Fibroblast of lung (primary cell): ENCODE measurements around the gene TMEM30A. TPM values are rescaled to one million over a fixed set of nuclear protein-coding genes. Genes with fewer than 3 reads are reported as not detected.

Experiments used
- DNase-seq, 2 donors: peaks; one replicate each; pipeline versions ENCODE4 v3.0.0 to v3.0.0-alpha.2; 2010; ENCODE audit warnings: low read depth in 2 of 2
- H2AFZ ChIP-seq: 2 replicates; pipeline ENCODE4 v1.5.1; 2012; ENCODE audit warnings: low read length, control low read depth, inconsistent platforms
- H3K27ac ChIP-seq: 2 replicates; pipeline ENCODE4 v1.5.1; 2011; ENCODE audit warnings: low read length, control low read depth; ENCODE audit not compliant: insufficient read depth
- H3K27me3 ChIP-seq: 2 replicates; pipeline ENCODE4 v1.5.1; 2011; ENCODE audit warnings: mild to moderate bottlenecking, low read length; ENCODE audit not compliant: control insufficient read depth, insufficient read depth
- H3K36me3 ChIP-seq: 2 replicates; pipeline ENCODE4 v1.5.1; 2011; ENCODE audit warnings: low read length; ENCODE audit not compliant: control insufficient read depth, insufficient read depth
- H3K4me1 ChIP-seq: 2 replicates; pipeline ENCODE4 v1.5.1; 2011; ENCODE audit warnings: low read length; ENCODE audit not compliant: control insufficient read depth, insufficient read depth; ENCODE audit errors: extremely low read depth
- H3K4me2 ChIP-seq: 2 replicates; pipeline ENCODE4 v1.5.1; 2011; ENCODE audit warnings: low read length, control low read depth; ENCODE audit not compliant: insufficient read depth; ENCODE audit errors: extremely low read depth
- H3K4me3 ChIP-seq, 4 experiments: fragments of 200-600 bp in 1 of 4; sonication (generic) in 1 of 4; replicated peaks in 1 of 4; 2 replicates each; pipeline ENCODE4 v1.5.1; 2011 to 2016; ENCODE audit warnings: low read length in 4 of 4, low read depth in 3 of 4, mild to moderate bottlenecking in 3 of 4, control low read depth in 2 of 4, inconsistent platforms in 1 of 4, mixed read lengths in 1 of 4; ENCODE audit not compliant: insufficient read depth in 1 of 4; ENCODE audit errors: control extremely low read depth in 1 of 4
- H3K79me2 ChIP-seq: 2 replicates; pipeline ENCODE4 v1.5.1; 2012; ENCODE audit warnings: mild to moderate bottlenecking, low read length, inconsistent platforms; ENCODE audit not compliant: control insufficient read depth, insufficient read depth
- H3K9ac ChIP-seq: 2 replicates; pipeline ENCODE4 v1.5.1; 2011; ENCODE audit warnings: mild to moderate bottlenecking, low read length, control low read depth; ENCODE audit not compliant: insufficient read depth
- H3K9me3 ChIP-seq: 2 replicates; pipeline ENCODE4 v1.5.1; 2012; ENCODE audit warnings: low read depth, low read length; ENCODE audit not compliant: control insufficient read depth, insufficient read depth
- H4K20me1 ChIP-seq: 2 replicates; pipeline ENCODE4 v1.5.1; 2011; ENCODE audit warnings: low read length; ENCODE audit not compliant: control insufficient read depth, insufficient read depth; ENCODE audit errors: extremely low read depth
- CTCF ChIP-seq, 2 donors: IDR thresholded peaks in 1 of 2; conservative IDR thresholded peaks in 1 of 2; 1 replicate in 1 of 2; 2 replicates in 1 of 2; pipeline ENCODE4 v1.5.1; 2011 to 2012; ENCODE audit warnings: low read length in 2 of 2, control low read depth in 1 of 2, inconsistent platforms in 1 of 2, low read depth in 1 of 2, mild to moderate bottlenecking in 1 of 2
- EZH2 ChIP-seq: IDR thresholded peaks from 2 replicates; pipeline ENCODE4 v1.5.1; 2012; ENCODE audit warnings: low read length, control low read depth, mild to moderate bottlenecking; ENCODE audit errors: missing control alignments
- polyA plus RNA-seq, 2 donors: library from polyadenylated mRNA; depleted of rRNA in 1 of 2; stranded (reverse) in 1 of 2; unstranded in 1 of 2; fragments of >200 nt; gene quantifications; 2 replicates each; pipeline ENCODE4 v1.2.1, GENCODE V29; 2011 to 2012; ENCODE audit warnings: missing spikeins in 1 of 2
- total RNA-seq: library from RNA; depleted of rRNA; stranded (reverse); fragments of >200 nt; gene quantifications from 2 replicates; pipeline ENCODE4 v1.2.1, GENCODE V29; 2014

TMEM30A gene
- total and polyA plus RNA-seq, 2 donors (not counting 1 experiment from before 2014, with no cell fraction given) = 111 to 153 TPM

DNA sequence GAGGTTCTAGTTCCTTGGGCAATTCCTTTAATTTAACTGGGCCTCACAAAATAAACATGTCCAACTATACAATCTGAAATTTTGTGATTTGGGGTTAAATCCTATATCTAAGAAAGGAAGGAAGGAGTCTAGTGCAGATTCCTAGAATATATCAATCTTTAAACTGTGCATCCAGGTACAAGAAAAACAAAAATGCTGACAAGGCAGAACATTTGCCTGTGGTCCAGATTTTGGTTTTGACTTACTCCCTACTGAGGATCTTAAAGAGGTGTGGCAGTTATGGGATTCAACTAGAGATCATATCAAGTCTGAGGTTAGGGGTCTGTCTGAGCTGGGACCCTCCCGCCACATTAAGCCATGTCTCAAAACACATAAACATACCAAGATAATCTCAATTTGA lies 23.3 kb downstream of the TMEM30A start:
- Histone ChIP-seq H3K9ac (no peak overlapping the region), H3K9me3 (no peaks in the 10 kb centered on the region), H3K27me3 (no peaks in the 10 kb centered on the region), H3K4me1 (no peaks in the 10 kb centered on the region), H3K27ac (no peak overlapping the region), H3K36me3 (no peaks in the 10 kb centered on the region), H3K4me3 (no peak overlapping the region), H3K79me2 (peaks cover 21% of the 10 kb centered on the region), H3K4me2 (no peak overlapping the region), H4K20me1 (no peaks in the 10 kb centered on the region), H2AFZ (no peak overlapping the region)
- no peak for DNase-seq
- TF ChIP-seq CTCF (conservative IDR thresholded peaks at IDR 0.05 in 1 of 2, IDR thresholded peaks at IDR 0.05 in 1 of 2; ENCODE audit: low read depth in 1 of 2, low read length in 2 of 2) (no peak), EZH2 (no peak)

- Histone ChIP-seq H3K27ac (no peak overlapping the region), H3K4me3 (no peak overlapping the region), H3K9me3 (no peaks in the 10 kb centered on the region), H3K4me1 (no peaks in the 10 kb centered on the region), H3K4me2 (no peak overlapping the region), H2AFZ (no peak overlapping the region), H3K9ac (no peak overlapping the region), H3K27me3 (no peaks in the 10 kb centered on the region), H4K20me1 (no peaks in the 10 kb centered on the region), H3K79me2 (peaks cover 3% of the 10 kb centered on the region), H3K36me3 (no peaks in the 10 kb centered on the region)
- TF ChIP-seq CTCF (conservative IDR thresholded peaks at IDR 0.05 in 1 of 2, IDR thresholded peaks at IDR 0.05 in 1 of 2; ENCODE audit: low read depth in 1 of 2, low read length in 2 of 2) = no peak
- no peak for TF ChIP-seq EZH2
- no peak for DNase-seq
These were observed 27.1 kb downstream of the TMEM30A start for GRCh38 chr6:75257343-75258087.

- H3K9me3 ChIP-seq = no peaks in the 10 kb centered on the region
- no peak overlapping the region for H3K9ac ChIP-seq
- no peaks in the 10 kb centered on the region for H3K36me3 ChIP-seq
- TF ChIP-seq CTCF (conservative IDR thresholded peaks at IDR 0.05 in 1 of 2, IDR thresholded peaks at IDR 0.05 in 1 of 2; ENCODE audit: low read depth in 1 of 2, low read length in 2 of 2) (no peak), EZH2 (no peak)
- DNase-seq = no peak
- no peak overlapping the region for H2AFZ ChIP-seq
- H3K4me2 ChIP-seq = no peak overlapping the region
- no peak overlapping the region for H3K27ac ChIP-seq
- H3K4me1 ChIP-seq = no peaks in the 10 kb centered on the region
- no peaks in the 10 kb centered on the region for H3K27me3 ChIP-seq
- no peaks in the 10 kb centered on the region for H4K20me1 ChIP-seq
- H3K4me3 ChIP-seq = no peak overlapping the region
- no peaks in the 10 kb centered on the region for H3K79me2 ChIP-seq
These were observed 34.0 kb downstream of the TMEM30A start for GRCh38 chr6:75250552-75250951.
